ENCODE results near the gene FLYWCH2.

The FLYWCH2 gene

GRCh38 chr16:2853531-2854073, 29.4 kb upstream of the FLYWCH2 start:
- DNase-seq: no peak

- no peak for DNase-seq
Measured at GRCh38 chr16:2854700-2855309, 28.2 kb upstream of the FLYWCH2 start.

GRCh38 chr16:2855536-2855935, 27.5 kb upstream of the FLYWCH2 start:
- DNase-seq: no peak

- DNase-seq: no peak
Measured at GRCh38 chr16:2856061-2856670, 26.8 kb upstream of the FLYWCH2 start.

GRCh38 chr16:2856686-2857450, 26.1 kb upstream of the FLYWCH2 start:
- DNase-seq: no peak

- no peak for DNase-seq
Measured at GRCh38 chr16:2857451-2858244, 25.4 kb upstream of the FLYWCH2 start, which contains the start of gene PRSS22. TSS of gene PRSS22 (minus strand) at chr16:2858170. CDS start at chr16:2858104, 66 bp downstream.

GRCh38 chr16:2858245-2859025, 24.6 kb upstream of the FLYWCH2 start:
- DNase-seq: no peak

GRCh38 chr16:2859686-2860265, 23.2 kb upstream of the FLYWCH2 start:
- DNase-seq: no peak

GRCh38 chr16:2860826-2861567, 22.0 kb upstream of the FLYWCH2 start:
- DNase-seq: no peak

GRCh38 chr16:2865651-2866050, 17.4 kb upstream of the FLYWCH2 start:
- no peak for DNase-seq

GRCh38 chr16:2866431-2866830, 16.6 kb upstream of the FLYWCH2 start:
- no peak for DNase-seq

GRCh38 chr16:2867661-2867986, 15.4 kb upstream of the FLYWCH2 start:
- no peak for DNase-seq

- peak; percentile 66 to 98 (median 92) for DNase-seq
Measured at GRCh38 chr16:2867987-2868789, 14.8 kb upstream of the FLYWCH2 start.

GRCh38 chr16:2871926-2872325, 11.1 kb upstream of the FLYWCH2 start:
- DNase-seq: no peak

- DNase-seq: no peak
Measured at GRCh38 chr16:2874032-2874911, 8.7 kb upstream of the FLYWCH2 start.

GRCh38 chr16:2874912-2875362, 8.1 kb upstream of the FLYWCH2 start:
- peak in 53 of 58 donors; percentile 3 to 74 (median 42) for DNase-seq

GRCh38 chr16:2879854-2880508, 3.0 kb upstream of the FLYWCH2 start:
- DNase-seq: no peak
